ENCODE data around the gene KLF16.

KLF16 gene

GRCh38 chr19:1845642-1846041 is 17.7 kb downstream of the KLF16 start:
- POLR2A ChIA-PET, result interaction anchor here (1.9 kb wide), 1 partner anchor 31 kb away, joined by 5 read pairs; no protein-coding TSS in a partner anchor
- TF ChIP-seq FOXM1 (IDR thresholded peaks at IDR 0.05; ENCODE audit: borderline replicate concordance), result no peak
- CTCF ChIA-PET, result no interaction called here
- DNase-seq (ENCODE audit: extremely low spot score), result no peak

- no peak for TF ChIP-seq SP1 (IDR thresholded peaks at IDR 0.05)
- no peak for TF ChIP-seq L3MBTL2 (conservative IDR thresholded peaks at IDR 0.05)
- no peak for TF ChIP-seq LEF1 (IDR thresholded peaks at IDR 0.05; ENCODE audit: borderline replicate concordance)
- TF ChIP-seq ELF4 (IDR thresholded peaks at IDR 0.05), result no peak
- TF ChIP-seq ARNT (IDR thresholded peaks at IDR 0.05), result no peak
- TF ChIP-seq FOXK2 (IDR thresholded peaks at IDR 0.05), result no peak
- TF ChIP-seq, protein P1, sequence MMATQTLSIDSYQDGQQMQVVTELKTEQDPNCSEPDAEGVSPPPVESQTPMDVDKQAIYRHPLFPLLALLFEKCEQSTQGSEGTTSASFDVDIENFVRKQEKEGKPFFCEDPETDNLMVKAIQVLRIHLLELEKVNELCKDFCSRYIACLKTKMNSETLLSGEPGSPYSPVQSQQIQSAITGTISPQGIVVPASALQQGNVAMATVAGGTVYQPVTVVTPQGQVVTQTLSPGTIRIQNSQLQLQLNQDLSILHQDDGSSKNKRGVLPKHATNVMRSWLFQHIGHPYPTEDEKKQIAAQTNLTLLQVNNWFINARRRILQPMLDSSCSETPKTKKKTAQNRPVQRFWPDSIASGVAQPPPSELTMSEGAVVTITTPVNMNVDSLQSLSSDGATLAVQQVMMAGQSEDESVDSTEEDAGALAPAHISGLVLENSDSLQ (IDR thresholded peaks at IDR 0.05), result no peak
- no peak for TF ChIP-seq CTBP1 (IDR thresholded peaks at IDR 0.05; ENCODE audit: borderline replicate concordance)
- no peak for TF ChIP-seq FOXA1 (IDR thresholded peaks at IDR 0.05)
- no peak for TF ChIP-seq ZNF384 (IDR thresholded peaks at IDR 0.05)
- no peak for TF ChIP-seq NFRKB (IDR thresholded peaks at IDR 0.05)
- no peak for TF ChIP-seq HDGF (IDR thresholded peaks at IDR 0.05; ENCODE audit: borderline replicate concordance)
- no peak for TF ChIP-seq TARDBP (IDR thresholded peaks at IDR 0.05)
- no peak for TF ChIP-seq FOXM1 (IDR thresholded peaks at IDR 0.05; ENCODE audit: borderline replicate concordance)
- no peak for TF ChIP-seq BHLHE40 (IDR thresholded peaks at IDR 0.05; ENCODE audit: borderline replicate concordance)
- no peak for TF ChIP-seq SUZ12 (IDR thresholded peaks at IDR 0.05)
- ChIA-PET POLR2A (interaction anchor here (1.9 kb wide), 1 partner anchor 31 kb away, joined by 5 read pairs; no protein-coding TSS in a partner anchor), CTCF (no interaction called here)
- no peak for DNase-seq (ENCODE audit: extremely low spot score)
Observed at GRCh38 chr19:1845125-1845515, 18.3 kb downstream of the KLF16 start.

DNA sequence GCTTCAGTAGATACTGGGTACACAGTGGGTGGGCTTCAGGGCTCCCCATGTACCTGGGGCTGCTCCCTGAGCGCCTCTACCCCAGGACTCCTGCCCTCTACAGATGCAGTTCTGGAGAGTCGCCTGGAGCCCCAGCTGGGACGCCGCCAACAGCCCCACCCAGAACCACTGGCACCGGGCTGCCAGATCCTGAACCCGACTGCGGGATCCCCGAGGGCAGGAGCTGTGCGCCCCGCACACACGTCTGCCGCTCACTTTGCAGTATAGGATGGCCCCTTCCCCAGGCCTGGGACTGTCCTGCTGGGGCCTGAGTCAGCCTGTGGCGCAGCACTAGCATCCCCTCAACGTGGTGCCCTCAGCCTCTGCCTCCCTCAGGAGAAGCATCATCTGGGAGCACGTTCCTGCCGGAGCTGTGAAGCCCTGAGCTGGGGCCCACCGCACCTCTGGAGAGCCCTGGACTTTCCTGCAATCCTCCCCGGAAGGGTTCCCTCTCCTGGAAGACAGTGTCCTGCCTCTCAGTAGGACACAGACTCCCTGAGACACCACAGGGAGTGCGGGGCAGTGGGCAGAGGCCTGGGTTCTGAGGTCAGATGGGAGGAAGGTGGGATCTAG is 18.8 kb downstream of the KLF16 start:
- TF ChIP-seq FOXA1 (IDR thresholded peaks at IDR 0.05) (no peak), SUZ12 (IDR thresholded peaks at IDR 0.05) (no peak), L3MBTL2 (conservative IDR thresholded peaks at IDR 0.05) (no peak), HDGF (IDR thresholded peaks at IDR 0.05; ENCODE audit: borderline replicate concordance) (no peak), ELF4 (IDR thresholded peaks at IDR 0.05) (no peak), SP1 (IDR thresholded peaks at IDR 0.05) (no peak), FOXK2 (IDR thresholded peaks at IDR 0.05) (no peak), CTBP1 (IDR thresholded peaks at IDR 0.05; ENCODE audit: borderline replicate concordance) (no peak), NFRKB (IDR thresholded peaks at IDR 0.05) (no peak), BHLHE40 (IDR thresholded peaks at IDR 0.05; ENCODE audit: borderline replicate concordance) (no peak)
- TF ChIP-seq, protein P1 (IDR thresholded peaks at IDR 0.05), result no peak
- POLR2A ChIA-PET, result interaction anchor here (1.9 kb wide), 1 partner anchor 32 kb away, joined by 5 read pairs; no protein-coding TSS in a partner anchor
- DNase-seq (ENCODE audit: extremely low spot score), result no peak
- CTCF ChIA-PET, result no interaction called here

DNA sequence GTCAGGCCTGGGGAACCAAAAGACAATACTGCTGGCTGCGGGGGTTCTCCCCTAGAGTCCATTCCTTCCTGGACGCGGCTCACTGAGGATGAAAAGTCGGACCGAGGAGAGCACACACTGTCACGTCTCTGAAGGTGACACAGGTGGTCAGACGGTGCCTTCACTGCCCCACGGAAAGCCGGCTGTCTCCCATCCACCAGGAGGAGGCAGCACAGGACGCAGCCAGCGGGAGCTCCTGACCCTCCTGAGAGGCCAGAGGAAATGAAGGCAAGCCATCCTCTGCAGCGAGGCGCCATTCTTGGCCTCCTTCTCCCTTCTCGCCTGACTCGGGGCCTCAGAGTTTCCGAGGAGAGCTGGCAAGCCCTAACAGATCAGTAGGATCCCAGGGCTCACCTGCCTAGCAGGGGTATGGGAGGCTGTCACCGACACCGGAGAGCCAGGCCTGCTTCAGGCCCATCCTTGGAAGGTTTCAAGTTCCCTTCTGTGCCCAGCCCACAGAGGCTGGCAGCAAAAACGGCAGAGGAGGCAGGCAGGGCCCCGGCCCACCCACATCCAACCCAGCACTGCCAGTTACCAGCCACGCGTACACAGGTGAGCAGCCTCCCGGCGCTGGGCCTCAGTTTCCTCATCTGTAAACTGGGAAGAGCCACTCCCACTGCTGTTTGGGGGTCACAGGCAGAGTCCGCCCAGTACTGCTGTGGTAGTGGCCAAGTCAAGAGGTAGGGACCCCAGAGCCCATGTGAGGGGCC is 19.6 kb downstream of the KLF16 start:
- no peak for TF ChIP-seq FOXM1 (IDR thresholded peaks at IDR 0.05; ENCODE audit: borderline replicate concordance)
- no peak for TF ChIP-seq NFRKB (IDR thresholded peaks at IDR 0.05)
- TF ChIP-seq, protein P1 (IDR thresholded peaks at IDR 0.05), result no peak
- no peak for TF ChIP-seq ZNF384 (IDR thresholded peaks at IDR 0.05)
- TF ChIP-seq FOXA1 (IDR thresholded peaks at IDR 0.05), result no peak
- TF ChIP-seq L3MBTL2 (conservative IDR thresholded peaks at IDR 0.05), result no peak
- TF ChIP-seq FOXK2 (IDR thresholded peaks at IDR 0.05), result no peak
- TF ChIP-seq TARDBP (IDR thresholded peaks at IDR 0.05), result no peak
- no peak for TF ChIP-seq CTBP1 (IDR thresholded peaks at IDR 0.05; ENCODE audit: borderline replicate concordance)
- no peak for TF ChIP-seq HDGF (IDR thresholded peaks at IDR 0.05; ENCODE audit: borderline replicate concordance)
- TF ChIP-seq ELF4 (IDR thresholded peaks at IDR 0.05), result no peak
- TF ChIP-seq LEF1 (IDR thresholded peaks at IDR 0.05; ENCODE audit: borderline replicate concordance), result no peak
- no peak for TF ChIP-seq SP1 (IDR thresholded peaks at IDR 0.05)
- TF ChIP-seq BHLHE40 (IDR thresholded peaks at IDR 0.05; ENCODE audit: borderline replicate concordance), result no peak
- no peak for TF ChIP-seq ARNT (IDR thresholded peaks at IDR 0.05)
- no peak for TF ChIP-seq SUZ12 (IDR thresholded peaks at IDR 0.05)
- peak; percentile 31 for DNase-seq (ENCODE audit: extremely low spot score)
- ChIA-PET CTCF (interaction anchor here (0.6 to 1.5 kb wide), 2 partner anchors 18 to 67 kb away, joined by 5 read pairs; no protein-coding TSS in a partner anchor), POLR2A (no interaction called here)

- no peak for DNase-seq (ENCODE audit: extremely low spot score)
- POLR2A ChIA-PET, result no interaction called here
- CTCF ChIA-PET, result interaction anchor here (0.6 to 1.5 kb wide), 2 partner anchors 17 to 67 kb away, joined by 5 read pairs; no protein-coding TSS in a partner anchor
- TF ChIP-seq ZNF384 (IDR thresholded peaks at IDR 0.05) (no peak), FOXA1 (IDR thresholded peaks at IDR 0.05) (no peak), BHLHE40 (IDR thresholded peaks at IDR 0.05; ENCODE audit: borderline replicate concordance) (no peak), ELF4 (IDR thresholded peaks at IDR 0.05) (no peak), TARDBP (IDR thresholded peaks at IDR 0.05) (no peak), ARNT (IDR thresholded peaks at IDR 0.05) (no peak), HDGF (IDR thresholded peaks at IDR 0.05; ENCODE audit: borderline replicate concordance) (no peak), NFRKB (IDR thresholded peaks at IDR 0.05) (no peak), FOXK2 (IDR thresholded peaks at IDR 0.05) (no peak), LEF1 (IDR thresholded peaks at IDR 0.05; ENCODE audit: borderline replicate concordance) (no peak), L3MBTL2 (conservative IDR thresholded peaks at IDR 0.05) (no peak), FOXM1 (IDR thresholded peaks at IDR 0.05; ENCODE audit: borderline replicate concordance) (no peak)
- TF ChIP-seq, protein P1 (IDR thresholded peaks at IDR 0.05), result no peak
Observed at GRCh38 chr19:1843116-1843515, 20.3 kb downstream of the KLF16 start.
